ENCODE data around the gene PTPRO. TPM values are rescaled to one million over a fixed set of nuclear protein-coding genes. Genes with fewer than 3 reads are reported as not detected.
A peak's percentile ranks its signal among the peaks of the same experiment; 100 is the strongest.

PTPRO gene
- total RNA-seq, 1 experiment from 2014 or later = 0.22 TPM

DNA sequence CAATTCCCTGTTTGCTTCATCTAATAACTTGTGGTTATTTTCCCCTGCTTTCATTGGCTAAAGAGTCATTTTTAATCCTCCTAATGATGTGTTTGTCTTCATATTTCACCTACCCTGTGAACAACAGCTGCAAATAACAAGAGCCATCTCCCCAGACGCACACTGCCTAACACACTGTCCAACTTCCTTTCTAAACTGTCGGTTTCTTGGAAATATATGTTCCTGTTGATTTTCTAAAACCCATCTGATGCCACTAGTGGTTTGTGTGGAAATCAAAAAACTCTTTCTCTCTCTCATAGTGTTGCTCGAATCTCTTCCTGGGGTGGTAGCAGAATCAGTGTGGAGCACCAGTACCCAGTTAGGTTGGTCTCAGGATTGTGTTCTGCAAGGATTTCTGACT lies 240.0 kb downstream of the PTPRO start:
- Histone ChIP-seq H3K4me3 (peak overlapping the region; percentile 29), H3K4me1 (peaks cover 17% of the 10 kb centered on the region), H3K36me3 (no peaks in the 10 kb centered on the region), H3K27ac (peak overlapping the region; percentile 18; the same call in 1 of the 2 replicates), H3K9me3 (replicated peaks) (no peaks in the 10 kb centered on the region), H3K27me3 (no peaks in the 10 kb centered on the region)
- DNase-seq = peak; percentile 32 to 76

DNA sequence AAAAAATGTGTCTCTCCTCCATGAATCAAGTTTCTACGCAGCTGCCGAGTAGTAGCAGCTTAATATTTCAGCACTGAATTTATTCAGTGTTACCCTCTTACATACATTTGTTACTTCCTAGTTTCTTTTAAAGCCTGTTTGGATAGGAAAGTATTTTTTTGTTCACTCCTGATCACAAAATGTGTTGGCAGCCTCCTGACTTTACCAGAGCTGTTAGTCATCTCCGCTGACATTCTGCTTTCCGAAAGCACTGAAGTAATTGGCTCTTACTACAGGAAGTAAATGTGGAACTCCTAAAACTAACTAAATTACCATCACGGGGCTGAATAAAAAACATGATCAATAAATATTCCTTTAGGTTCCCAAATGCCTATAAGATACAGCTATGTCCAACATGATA lies 241.4 kb downstream of the PTPRO start:
- Histone ChIP-seq H3K27ac (no peak overlapping the region), H3K36me3 (no peaks in the 10 kb centered on the region), H3K4me3 (no peak overlapping the region), H3K4me1 (peaks cover 17% of the 10 kb centered on the region), H3K9me3 (replicated peaks) (no peaks in the 10 kb centered on the region), H3K27me3 (no peaks in the 10 kb centered on the region)
- no peak for DNase-seq

- DNase-seq = no peak
- H3K4me3 ChIP-seq = no peak overlapping the region
Measured at GRCh38 chr12:15574353-15574752, 252.0 kb downstream of the PTPRO start.

DNA sequence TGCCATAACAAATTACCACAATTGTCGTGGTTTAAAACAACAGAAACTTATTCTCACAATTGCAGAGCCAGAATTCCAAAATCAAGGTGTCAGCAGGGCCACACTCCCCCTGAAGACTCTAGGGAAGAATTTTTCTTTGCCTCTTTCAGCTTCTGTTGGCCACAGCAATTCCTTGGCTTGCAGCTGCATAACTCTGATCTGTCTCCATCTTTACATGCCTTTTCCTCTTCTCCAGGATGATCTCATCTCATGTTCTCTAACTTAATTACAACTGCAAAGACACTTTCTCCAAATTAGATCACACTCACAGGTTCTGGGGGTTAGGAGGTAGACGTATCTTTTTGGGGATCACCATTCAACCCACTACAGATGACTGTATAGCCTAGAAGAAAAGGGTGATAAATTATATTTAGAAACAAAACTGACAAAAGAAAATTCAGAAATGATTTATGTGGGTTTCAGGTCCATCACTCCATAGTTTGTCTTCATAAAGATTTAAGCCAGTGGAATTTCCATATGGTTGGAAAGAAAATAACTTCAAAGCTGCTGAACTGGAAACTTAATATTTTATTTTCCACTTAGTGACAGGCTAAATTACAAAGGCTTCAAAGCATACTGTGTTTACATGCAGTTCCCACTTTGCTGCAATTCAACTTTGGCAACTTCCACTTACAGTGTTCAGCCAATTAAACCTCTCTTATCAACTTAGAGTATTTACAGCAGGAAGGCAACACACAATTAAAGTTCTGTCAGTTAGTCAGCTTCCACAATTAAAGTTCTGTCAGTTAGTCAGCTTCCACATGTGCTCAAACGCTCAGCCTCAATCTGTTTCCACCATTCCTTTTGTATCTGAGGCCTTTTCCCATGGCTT lies 253.6 kb downstream of the PTPRO start:
- no peaks in the 10 kb centered on the region for H3K27me3 ChIP-seq
- DNase-seq = no peak
- no peaks in the 10 kb centered on the region for H3K9me3 ChIP-seq (replicated peaks)

More at GRCh38 chr12:15574353-15574752, 252.0 kb downstream of the PTPRO start:
- H3K27ac ChIP-seq = no peak overlapping the region
- H3K27me3 ChIP-seq = no peaks in the 10 kb centered on the region
- H3K36me3 ChIP-seq = no peaks in the 10 kb centered on the region
- H3K4me1 ChIP-seq = no peaks in the 10 kb centered on the region
- no peaks in the 10 kb centered on the region for H3K9me3 ChIP-seq (replicated peaks)

GRCh38 chr12:15580431-15580830 lies 258.1 kb downstream of the PTPRO start:
- Histone ChIP-seq H3K36me3 (no peaks in the 10 kb centered on the region), H3K27me3 (no peaks in the 10 kb centered on the region), H3K4me3 (no peak overlapping the region), H3K27ac (no peak overlapping the region), H3K9me3 (replicated peaks) (no peaks in the 10 kb centered on the region), H3K4me1 (no peaks in the 10 kb centered on the region)
- DNase-seq = no peak

More for the DNA sequence above, 253.6 kb downstream of the PTPRO start:
- H3K36me3 ChIP-seq = no peaks in the 10 kb centered on the region
- H3K4me3 ChIP-seq = no peak overlapping the region
- no peaks in the 10 kb centered on the region for H3K4me1 ChIP-seq
- no peak overlapping the region for H3K27ac ChIP-seq

DNA sequence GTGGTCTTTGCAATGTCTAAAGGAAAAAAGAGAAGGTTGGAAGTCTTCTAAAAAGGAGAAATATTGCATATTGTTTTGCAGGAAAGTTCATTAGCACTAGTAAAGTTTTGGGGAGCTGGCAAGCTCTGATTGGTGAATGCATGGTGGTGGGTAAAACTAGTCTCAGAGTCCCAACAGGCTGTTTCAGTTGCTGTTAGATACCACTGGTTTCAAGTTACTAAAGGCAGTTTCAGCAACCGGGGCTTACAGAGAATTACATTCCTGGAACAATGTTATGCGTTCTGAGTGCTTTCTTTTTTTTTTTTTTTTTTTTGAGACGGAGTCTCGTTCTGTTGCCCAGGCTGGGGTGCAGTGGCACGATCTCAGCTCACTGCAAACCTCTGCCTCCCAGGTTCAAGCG lies 258.7 kb downstream of the PTPRO start:
- no peaks in the 10 kb centered on the region for H3K36me3 ChIP-seq
- no peaks in the 10 kb centered on the region for H3K4me1 ChIP-seq
- H3K27me3 ChIP-seq = no peaks in the 10 kb centered on the region
- H3K27ac ChIP-seq = no peak overlapping the region
- H3K9me3 ChIP-seq (replicated peaks) = no peaks in the 10 kb centered on the region
- H3K4me3 ChIP-seq = no peak overlapping the region
- DNase-seq = peak; percentile 8 to 55

GRCh38 chr12:15583804-15584203 lies 261.5 kb downstream of the PTPRO start:
- no peak for DNase-seq
- H3K27ac ChIP-seq = no peak overlapping the region
- no peak overlapping the region for H3K4me3 ChIP-seq
- H3K36me3 ChIP-seq = no peaks in the 10 kb centered on the region
- no peaks in the 10 kb centered on the region for H3K27me3 ChIP-seq
- no peaks in the 10 kb centered on the region for H3K4me1 ChIP-seq
- H3K9me3 ChIP-seq (replicated peaks) = no peaks in the 10 kb centered on the region

DNA sequence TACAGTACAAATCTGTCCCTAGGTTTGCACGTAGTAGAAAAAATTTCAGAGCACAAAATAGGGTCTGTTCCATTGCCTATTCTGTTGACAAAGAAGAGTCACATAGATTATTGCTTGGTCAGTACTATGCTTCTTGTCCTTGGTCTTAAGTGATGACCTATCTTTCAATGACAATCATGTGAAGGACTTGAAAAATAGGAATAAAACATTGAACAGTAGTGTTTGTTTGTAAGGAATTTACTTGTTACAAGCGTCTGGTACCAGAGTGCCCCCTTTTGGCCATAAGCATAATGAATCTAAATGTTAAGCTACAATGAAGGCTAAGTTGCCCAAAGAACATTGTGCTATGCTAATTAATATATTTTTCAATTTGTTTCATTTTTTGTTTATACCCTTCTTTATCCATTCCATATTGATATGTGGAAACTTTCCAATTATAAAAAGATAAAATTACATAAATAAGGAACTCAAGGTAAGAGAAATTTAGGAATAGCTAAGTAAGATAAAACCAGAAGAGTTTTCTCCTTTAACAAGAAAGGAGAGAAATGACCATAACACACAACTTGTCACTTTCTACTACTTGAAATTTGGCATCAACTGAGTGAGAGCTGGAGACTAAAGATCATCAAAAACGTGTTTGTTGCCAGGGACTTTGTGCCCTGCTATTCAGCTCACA lies 262.2 kb downstream of the PTPRO start:
- Histone ChIP-seq H3K4me1 (no peaks in the 10 kb centered on the region), H3K27me3 (no peaks in the 10 kb centered on the region), H3K36me3 (no peaks in the 10 kb centered on the region), H3K27ac (no peak overlapping the region), H3K4me3 (no peak overlapping the region), H3K9me3 (replicated peaks) (no peaks in the 10 kb centered on the region)
- DNase-seq = peak; percentile 29 to 71

- H3K9me3 ChIP-seq (replicated peaks) = no peaks in the 10 kb centered on the region
- no peak overlapping the region for H3K27ac ChIP-seq
- DNase-seq = no peak
- H3K4me3 ChIP-seq = no peak overlapping the region
- no peaks in the 10 kb centered on the region for H3K27me3 ChIP-seq
- no peaks in the 10 kb centered on the region for H3K36me3 ChIP-seq
- H3K4me1 ChIP-seq = no peaks in the 10 kb centered on the region
Measured at GRCh38 chr12:15589328-15590032, 267.2 kb downstream of the PTPRO start.

- no peaks in the 10 kb centered on the region for H3K27me3 ChIP-seq
- H3K4me1 ChIP-seq = no peaks in the 10 kb centered on the region
- H3K27ac ChIP-seq = no peak overlapping the region; the same call in 1 of the 2 replicates
- peak overlapping the region; percentile 39 for H3K4me3 ChIP-seq
- no peaks in the 10 kb centered on the region for H3K9me3 ChIP-seq (replicated peaks)
- peak; percentile 50 to 86 for DNase-seq
- no peaks in the 10 kb centered on the region for H3K36me3 ChIP-seq
Measured at GRCh38 chr12:15590180-15590826, 268.0 kb downstream of the PTPRO start.

GRCh38 chr12:15591811-15592210 lies 269.5 kb downstream of the PTPRO start:
- Histone ChIP-seq H3K36me3 (no peaks in the 10 kb centered on the region), H3K27me3 (no peaks in the 10 kb centered on the region), H3K4me1 (no peaks in the 10 kb centered on the region), H3K27ac (no peak overlapping the region), H3K9me3 (replicated peaks) (no peaks in the 10 kb centered on the region), H3K4me3 (no peak overlapping the region)
- no peak for DNase-seq

GRCh38 chr12:15592934-15593333 lies 270.6 kb downstream of the PTPRO start:
- DNase-seq = peak in 1 of 2 experiments; percentile 15
- Histone ChIP-seq H3K4me3 (no peak overlapping the region), H3K27me3 (no peaks in the 10 kb centered on the region), H3K9me3 (replicated peaks) (no peaks in the 10 kb centered on the region), H3K36me3 (no peaks in the 10 kb centered on the region), H3K4me1 (no peaks in the 10 kb centered on the region), H3K27ac (no peak overlapping the region)

DNA sequence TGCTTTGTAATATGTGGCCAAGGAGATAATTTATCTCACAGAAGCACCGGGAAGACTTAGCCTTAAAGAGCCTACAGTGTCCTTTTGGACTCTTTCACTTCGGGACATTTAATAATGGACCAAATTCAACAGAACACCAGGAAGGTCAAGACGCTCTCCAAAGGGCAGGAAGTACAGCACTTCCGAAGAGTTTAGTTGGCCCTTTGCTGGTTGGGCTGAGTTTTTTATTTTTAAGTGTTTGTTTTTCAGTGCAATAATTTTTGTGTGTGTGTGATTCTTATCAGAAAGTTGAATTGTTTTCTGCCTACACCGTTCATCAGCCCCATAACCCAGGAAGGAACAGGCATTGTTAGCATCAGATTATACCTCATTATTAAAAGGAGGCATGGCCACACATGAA lies 273.9 kb downstream of the PTPRO start:
- Histone ChIP-seq H3K36me3 (no peaks in the 10 kb centered on the region), H3K27ac (no peak overlapping the region), H3K27me3 (no peaks in the 10 kb centered on the region), H3K9me3 (replicated peaks) (no peaks in the 10 kb centered on the region), H3K4me3 (no peak overlapping the region), H3K4me1 (peaks cover 12% of the 10 kb centered on the region)
- no peak for DNase-seq

DNA sequence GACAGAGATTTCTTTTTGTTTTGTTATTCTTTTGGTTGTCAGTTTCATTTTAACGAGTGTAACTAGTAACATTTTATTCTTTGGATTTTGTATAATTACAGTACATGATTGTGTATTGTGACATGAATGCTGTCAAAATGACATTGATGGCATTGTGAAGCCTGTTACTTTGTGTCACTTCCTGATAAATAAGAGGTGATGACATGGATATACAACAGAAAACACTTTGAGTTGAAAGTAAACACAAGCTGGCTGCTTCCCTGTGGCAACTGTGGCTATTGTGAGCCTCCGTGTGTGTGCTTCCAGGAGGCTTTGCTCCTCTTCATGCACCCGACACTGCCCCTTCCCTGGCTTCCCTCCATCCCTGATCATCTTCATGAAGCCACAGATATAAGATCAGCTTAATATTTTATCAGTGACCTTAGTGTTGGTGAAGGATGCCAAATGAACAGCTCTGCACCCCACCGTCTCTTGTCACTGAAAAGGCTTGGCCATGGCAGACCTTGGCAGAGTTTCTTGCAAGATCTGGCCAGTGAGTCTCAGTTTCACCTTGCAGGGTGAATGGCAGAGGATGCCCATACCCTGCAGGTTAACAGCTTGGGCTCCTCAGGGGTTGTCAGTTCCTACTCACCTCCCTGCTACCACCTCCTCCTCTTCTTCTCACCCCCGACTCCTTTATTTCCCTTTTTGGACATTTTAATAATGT lies 275.0 kb downstream of the PTPRO start:
- no peaks in the 10 kb centered on the region for H3K9me3 ChIP-seq (replicated peaks)
- H3K27ac ChIP-seq = no peak overlapping the region
- DNase-seq = no peak
- peaks cover 12% of the 10 kb centered on the region for H3K4me1 ChIP-seq
- no peaks in the 10 kb centered on the region for H3K36me3 ChIP-seq
- H3K4me3 ChIP-seq = no peak overlapping the region
- H3K27me3 ChIP-seq = no peaks in the 10 kb centered on the region

Data from SJCRH30 (cell line).